Gastroesophageal sphincter (tissue), 4 donors: ENCODE data around the gene CLIC3. TPM values are rescaled to one million over a fixed set of nuclear protein-coding genes. Genes with fewer than 3 reads are reported as not detected.

Source experiments
- ATAC-seq: fragments of 150-250 bp; one replicate; pipeline ENCODE4 v1.9.1; 2016; ENCODE audit warnings: mild to moderate bottlenecking, moderate library complexity
- H3K27ac ChIP-seq, 4 donors: fragments of 200-600 bp; sonication (generic) in 3 of 4; 1 replicate in 3 of 4; 2 replicates in 1 of 4; pipeline ENCODE4 v1.5.1; 2016 to 2019
- H3K27me3 ChIP-seq: fragments of 200-600 bp; sonication (generic); one replicate; pipeline ENCODE4 v1.5.1; 2019
- H3K36me3 ChIP-seq, 2 donors: fragments of 200-600 bp; sonication (generic); one replicate each; pipeline ENCODE4 v1.5.1; 2019; ENCODE audit warnings: control low read depth in 1 of 2
- H3K4me1 ChIP-seq, 3 donors: fragments of 200-600 bp; sonication (generic); 1 replicate in 2 of 3; 2 replicates in 1 of 3; pipeline ENCODE4 v1.5.1; 2016 to 2019; ENCODE audit warnings: control low read depth in 2 of 3
- H3K4me3 ChIP-seq, 2 donors: fragments of 200-600 bp; sonication (generic); one replicate each; pipeline ENCODE4 v1.5.1; 2019; ENCODE audit warnings: mild to moderate bottlenecking in 1 of 2, moderate library complexity in 1 of 2
- H3K9me3 ChIP-seq, 3 donors: fragments of 200-600 bp; sonication (generic); one replicate each; pipeline ENCODE4 v1.5.1; 2017 to 2019; ENCODE audit warnings: control low read depth in 2 of 3
- CTCF ChIP-seq, 4 experiments: fragments of 200-600 bp in 2 of 4; fragments of 450-650 bp in 2 of 4; sonication (generic) in 1 of 4; IDR thresholded peaks; one replicate each; pipeline ENCODE4 v1.5.1; 2017 to 2019; ENCODE audit warnings: antibody characterized with exemption in 4 of 4, mild to moderate bottlenecking in 2 of 4, moderate library complexity in 2 of 4
- EP300 ChIP-seq: sonication (generic); formaldehyde crosslinking; IDR thresholded peaks from one replicate; pipeline ENCODE4 v1.6.1; 2017; ENCODE audit warnings: antibody characterized with exemption, mild to moderate bottlenecking
- POLR2A ChIP-seq, 2 donors: fragments of 450-650 bp; IDR thresholded peaks; one replicate each; pipeline ENCODE4 v1.6.1; 2017; ENCODE audit warnings: antibody characterized with exemption in 2 of 2, mild to moderate bottlenecking in 2 of 2, moderate library complexity in 1 of 2
- POLR2AphosphoS5 ChIP-seq: sonication (generic); formaldehyde crosslinking; IDR thresholded peaks from one replicate; pipeline ENCODE4 v1.6.1; 2017; ENCODE audit warnings: antibody characterized with exemption
- WGBS, 2 donors: methylation state at CpG; one replicate each; pipeline ENCODE4 v1.1.5; 2018; ENCODE audit warnings: low coverage in 1 of 2; 5-methylcytosine and 5-hydroxymethylcytosine counted together
- total RNA-seq, 4 donors: library from RNA; depleted of rRNA; stranded (reverse); fragments of >200 nt; gene quantifications; one replicate each; pipeline ENCODE4 v1.1.0, GENCODE V29; 2016

CLIC3 gene
- total RNA-seq, 4 donors from 2014 or later: 0.81 to 5.4 (median 2.2) TPM

GRCh38 chr9:136960212-136960937 lies 36.0 kb downstream of the CLIC3 start:
- H3K27ac ChIP-seq: no peak overlapping the region
- H3K4me3 ChIP-seq: no peak overlapping the region
- H3K9me3 ChIP-seq: no peaks in the 10 kb centered on the region
- TF ChIP-seq CTCF (IDR thresholded peaks at IDR 0.05) (no peak), EP300 (no peak), POLR2AphosphoS5 (no peak), POLR2A (IDR thresholded peaks at IDR 0.05) (no peak)
- H3K4me1 ChIP-seq: peaks cover 0 to 3% (median 0%) of the 10 kb centered on the region in 3 donors
- H3K36me3 ChIP-seq: no peaks in the 10 kb centered on the region
- no peak for ATAC-seq
- WGBS, 2 donors: 73% methylated on average over 4 of the region's 19 CpGs; no CpG with 5 or more reads in 1 of the 2 donors
- H3K27me3 ChIP-seq: peaks cover 16% of the 10 kb centered on the region

DNA sequence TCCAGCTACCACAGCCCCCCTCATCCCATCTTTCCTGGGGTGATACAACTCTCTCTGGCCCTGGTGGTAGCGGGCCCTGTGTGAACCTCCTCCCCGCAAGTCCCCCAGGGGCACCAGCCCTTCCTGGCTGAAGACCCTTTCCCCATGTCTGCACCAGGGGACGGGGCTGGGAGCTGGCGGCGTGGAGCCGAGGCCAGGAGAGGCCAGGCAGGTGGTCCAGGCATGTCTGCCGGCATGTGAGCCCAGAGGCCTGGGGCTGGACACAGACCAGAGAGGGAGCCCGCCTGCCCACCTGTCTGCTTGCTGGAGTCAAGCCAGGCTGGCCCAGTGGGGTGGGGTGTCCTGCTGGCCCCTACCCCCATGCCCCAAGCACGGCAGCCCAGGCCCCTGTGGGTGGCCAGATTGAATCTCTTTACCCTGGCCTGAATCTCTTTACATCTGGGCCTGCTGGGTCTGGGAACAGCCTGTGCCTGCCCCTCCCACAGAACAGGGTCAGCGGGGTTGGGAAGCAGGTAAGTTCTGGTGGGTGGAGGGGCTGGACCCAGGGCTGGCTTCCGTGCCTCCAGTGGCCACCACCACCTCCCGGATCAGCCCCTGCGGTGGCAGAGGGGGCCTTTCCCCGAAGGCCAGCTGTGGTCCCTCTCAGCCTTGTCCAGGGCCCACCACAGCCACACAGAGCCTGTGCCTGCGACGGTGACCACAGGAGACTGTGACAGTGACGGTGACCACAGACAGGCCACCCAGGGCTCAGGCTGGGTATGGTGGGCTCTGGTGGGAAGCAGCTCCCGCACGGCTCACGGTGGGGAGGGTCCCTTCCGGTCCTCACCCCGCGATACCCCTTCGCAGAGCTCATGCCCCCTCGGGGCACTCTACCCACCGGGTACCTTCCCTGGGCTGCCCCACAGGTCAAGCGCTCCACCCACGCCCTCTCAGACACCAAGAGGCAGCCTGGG lies 37.2 kb downstream of the CLIC3 start:
- no peaks in the 10 kb centered on the region for H3K9me3 ChIP-seq
- 60 to 100% methylated on average over 2 to 4 of the region's 28 CpGs for WGBS, 2 donors
- H3K36me3 ChIP-seq: no peaks in the 10 kb centered on the region
- ATAC-seq: no peak
- no peak overlapping the region for H3K4me3 ChIP-seq
- TF ChIP-seq POLR2AphosphoS5 (no peak), EP300 (no peak), CTCF (IDR thresholded peaks at IDR 0.05) (no peak), POLR2A (IDR thresholded peaks at IDR 0.05) (no peak)
- H3K27me3 ChIP-seq: peaks cover 12% of the 10 kb centered on the region
- no peak overlapping the region for H3K27ac ChIP-seq
- H3K4me1 ChIP-seq: peaks cover 0 to 3% (median 0%) of the 10 kb centered on the region in 3 donors

DNA sequence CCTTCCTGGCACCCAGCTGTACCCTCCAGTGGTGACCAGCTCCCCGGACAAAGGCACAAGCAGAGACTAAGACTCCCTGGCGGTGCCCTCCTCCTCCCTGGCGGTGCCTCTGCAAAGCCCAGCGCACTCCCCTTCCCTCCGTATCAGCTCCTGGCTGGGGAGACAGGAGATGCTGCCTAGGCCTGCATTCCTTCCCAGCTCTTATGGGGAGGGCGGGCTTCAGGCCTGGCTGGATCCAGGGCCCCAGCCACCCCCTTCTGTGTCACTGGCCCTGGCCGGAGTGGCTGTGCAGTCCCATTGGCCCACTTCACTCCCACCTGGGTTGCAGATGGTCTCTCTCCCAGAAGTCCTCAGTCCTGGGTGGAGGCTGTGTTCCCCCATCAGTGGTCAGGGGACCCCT lies 37.9 kb downstream of the CLIC3 start:
- H3K36me3 ChIP-seq: no peaks in the 10 kb centered on the region
- WGBS, 2 donors: 91% methylated on average over 5 of the region's 7 CpGs; no CpG with 5 or more reads in 1 of the 2 donors
- H3K4me1 ChIP-seq: peaks cover 0 to 3% (median 0%) of the 10 kb centered on the region in 3 donors

DNA sequence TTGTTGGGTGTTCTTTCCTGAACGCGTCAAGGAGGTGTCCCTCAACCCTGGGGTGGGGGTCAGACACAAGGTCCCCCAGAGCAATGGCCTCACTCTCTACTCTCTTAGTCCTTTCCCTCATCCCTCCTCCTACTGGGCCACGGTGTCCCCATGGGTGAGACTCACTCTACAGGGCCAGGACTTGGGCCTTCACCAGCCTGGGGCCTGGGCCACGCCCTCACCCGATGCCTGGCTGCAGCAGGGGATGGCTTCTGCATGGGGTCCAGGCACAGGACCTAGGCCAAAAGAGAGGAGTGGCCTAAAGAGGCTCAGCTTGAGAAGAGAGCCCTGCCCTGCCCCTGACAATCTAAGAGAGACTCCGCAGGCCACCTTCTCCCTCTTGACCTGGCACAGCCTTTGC lies 38.5 kb downstream of the CLIC3 start:
- Histone ChIP-seq H3K27me3 (peaks cover 12% of the 10 kb centered on the region), H3K4me3 (no peak overlapping the region), H3K9me3 (no peaks in the 10 kb centered on the region), H3K36me3 (no peaks in the 10 kb centered on the region), H3K4me1 (peaks cover 0 to 3% (median 0%) of the 10 kb centered on the region in 3 donors), H3K27ac (no peak overlapping the region)
- TF ChIP-seq CTCF (IDR thresholded peaks at IDR 0.05) (no peak), EP300 (no peak), POLR2AphosphoS5 (no peak), POLR2A (IDR thresholded peaks at IDR 0.05) (no peak)
- ATAC-seq: no peak
- WGBS, 2 donors: 92% methylated on average over 2 of the region's 6 CpGs; no CpG with 5 or more reads in 1 of the 2 donors

More for the DNA sequence above, 37.9 kb downstream of the CLIC3 start:
- TF ChIP-seq EP300 (no peak), POLR2A (IDR thresholded peaks at IDR 0.05) (no peak)
- ATAC-seq: no peak
- Histone ChIP-seq H3K4me3 (no peak overlapping the region), H3K9me3 (no peaks in the 10 kb centered on the region), H3K27me3 (peaks cover 12% of the 10 kb centered on the region), H3K27ac (no peak overlapping the region)

DNA sequence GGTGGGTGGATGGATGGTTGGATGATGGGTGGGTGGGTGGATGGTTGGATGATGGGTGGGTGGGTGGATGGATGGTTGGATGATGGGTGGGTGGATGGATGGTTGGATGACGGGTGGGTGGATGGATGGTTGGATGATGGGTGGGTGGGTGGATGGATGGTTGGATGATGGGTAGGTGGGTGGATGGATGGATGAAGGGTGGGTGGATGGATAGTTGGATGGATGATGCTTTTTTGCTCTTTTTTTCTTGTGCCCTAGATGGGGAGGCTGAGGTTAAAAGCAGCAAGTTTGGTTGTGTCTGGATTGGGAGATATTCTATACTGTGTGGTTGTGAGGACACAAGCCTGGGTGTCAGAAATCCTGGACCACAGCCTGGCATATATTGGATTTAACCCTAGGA lies 38.9 kb downstream of the CLIC3 start:
- no peaks in the 10 kb centered on the region for H3K9me3 ChIP-seq
- H3K27ac ChIP-seq: no peak overlapping the region
- no peaks in the 10 kb centered on the region for H3K36me3 ChIP-seq
- peaks cover 0 to 3% (median 0%) of the 10 kb centered on the region in 3 donors for H3K4me1 ChIP-seq
- no peak overlapping the region for H3K4me3 ChIP-seq
- WGBS, 2 donors: 60 to 71% methylated on average over 1 of the region's 1 CpG
- no peak for ATAC-seq
- TF ChIP-seq CTCF (IDR thresholded peaks at IDR 0.05) (no peak), POLR2A (IDR thresholded peaks at IDR 0.05) (no peak), POLR2AphosphoS5 (no peak), EP300 (no peak)
- H3K27me3 ChIP-seq: peaks cover 12% of the 10 kb centered on the region
